HG03469 (cell line): ENCODE measurements around the gene PRKG1.
"Not testable (repeated sequence)": the region's sequence is repeated elsewhere in the genome, so short reads cannot be mapped to it uniquely, and the experiment has no call there.

Experiments
- ATAC-seq: cut with Tn5 transposase; IDR thresholded peaks from one replicate; pipeline ENCODE4 v1.9.1; 2021; ENCODE audit warnings: mild to moderate bottlenecking, moderate library complexity, moderate number of reproducible peaks; ENCODE audit not compliant: unreplicated experiment

The PRKG1 gene

GRCh38 chr10:52213321-52213752 lies 1139.0 kb downstream of the PRKG1 start:
- ATAC-seq = no peak

DNA sequence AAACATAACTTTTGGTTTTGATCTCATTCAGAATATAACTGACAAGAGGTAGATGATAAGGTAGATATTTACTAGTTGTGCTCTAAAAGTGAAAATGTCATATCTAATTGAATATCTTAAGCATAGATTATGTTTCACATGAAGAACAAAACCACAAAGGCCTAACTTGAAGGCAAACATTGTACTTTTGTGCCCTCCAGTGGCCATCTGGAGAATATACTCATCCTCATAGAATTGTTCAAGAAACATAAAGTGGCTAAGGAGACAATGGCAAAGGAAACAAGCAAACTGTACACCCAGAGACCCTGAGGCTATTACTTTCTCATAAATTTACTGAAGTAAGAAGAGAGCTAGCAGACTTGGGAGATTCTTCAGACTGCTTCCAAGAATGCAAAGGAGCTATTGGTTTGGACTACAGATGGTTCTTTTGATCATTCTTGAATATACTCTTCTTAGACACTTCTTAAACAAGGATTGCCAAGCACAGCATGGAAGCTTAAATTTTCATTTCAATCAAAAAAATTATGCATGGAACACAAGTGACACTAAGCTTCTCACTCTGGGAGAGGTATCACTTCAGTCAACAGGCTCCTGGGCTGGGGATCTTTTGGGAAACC lies 1141.6 kb downstream of the PRKG1 start:
- ATAC-seq = peak; percentile 59

DNA sequence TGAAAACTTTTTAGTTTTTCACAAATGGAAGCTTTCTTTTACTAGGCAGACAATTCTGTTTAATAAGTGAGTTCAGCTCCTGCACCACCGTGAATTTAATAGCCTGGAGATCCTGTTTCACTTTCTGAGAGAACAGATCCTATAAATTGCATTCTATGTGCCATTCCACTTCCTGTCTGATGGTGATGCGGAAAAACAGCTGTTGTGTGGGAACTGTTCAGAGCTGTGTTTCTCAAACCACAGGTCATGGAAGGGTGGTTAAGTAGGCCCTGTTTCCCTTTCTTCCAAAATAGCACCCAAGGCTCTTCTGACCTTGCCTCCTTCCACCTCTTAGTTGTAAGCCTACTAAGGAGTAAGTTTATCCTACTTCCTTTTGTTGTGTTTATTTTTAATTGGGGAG lies 1142.6 kb downstream of the PRKG1 start:
- peak; percentile 80 for ATAC-seq

- ATAC-seq = no peak
These were observed 1143.2 kb downstream of the PRKG1 start for GRCh38 chr10:52217531-52217930.

DNA sequence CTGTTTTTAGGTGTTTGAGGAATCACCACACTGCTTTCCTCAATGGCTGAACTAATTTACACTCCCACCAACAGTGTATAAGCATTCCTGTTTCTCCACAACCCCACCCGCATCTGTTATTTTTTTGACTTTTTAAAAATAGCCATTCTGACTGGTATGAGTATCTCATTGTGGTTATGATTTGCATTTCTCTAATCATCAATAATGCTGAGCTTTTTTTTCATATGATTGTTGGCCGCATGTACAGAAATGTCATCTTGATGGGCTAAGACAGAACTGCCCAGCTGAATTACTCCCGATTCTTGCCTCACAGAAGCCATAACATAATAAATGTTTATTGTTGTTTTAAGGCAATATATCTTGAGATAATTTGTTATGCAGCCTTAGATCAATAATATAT lies 1146.7 kb downstream of the PRKG1 start:
- no peak for ATAC-seq

GRCh38 chr10:52221923-52222322 lies 1147.6 kb downstream of the PRKG1 start:
- no peak for ATAC-seq

DNA sequence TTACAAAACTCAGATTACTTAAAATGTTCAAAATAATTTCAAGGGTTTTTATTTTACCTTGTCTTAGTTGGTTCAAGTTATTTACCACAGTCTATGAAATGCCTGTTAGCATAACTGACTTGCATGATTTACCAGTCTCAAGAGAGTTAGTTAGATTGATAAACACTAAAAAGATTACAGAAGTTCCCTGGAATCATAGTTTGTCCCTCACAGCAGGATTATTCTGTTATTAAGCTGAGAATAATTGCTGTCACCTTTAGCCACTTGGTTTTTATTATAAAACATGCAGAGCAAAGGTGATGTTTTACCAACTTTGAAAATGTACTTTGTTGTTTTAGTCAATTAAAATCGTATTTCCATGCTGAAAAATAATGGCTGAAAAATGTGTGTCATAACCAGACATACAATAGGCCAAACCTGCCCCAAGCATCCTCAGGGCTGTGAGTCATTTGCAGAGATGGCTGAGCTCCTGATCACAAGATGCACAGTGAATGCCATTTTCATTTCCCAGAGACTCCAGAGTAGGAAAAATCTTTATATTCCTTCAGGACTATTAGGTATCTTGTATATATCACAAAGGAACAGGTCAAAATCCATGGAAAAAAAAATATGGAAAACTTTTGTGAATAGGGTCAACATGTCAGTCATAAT lies 1152.0 kb downstream of the PRKG1 start:
- ATAC-seq = no peak

DNA sequence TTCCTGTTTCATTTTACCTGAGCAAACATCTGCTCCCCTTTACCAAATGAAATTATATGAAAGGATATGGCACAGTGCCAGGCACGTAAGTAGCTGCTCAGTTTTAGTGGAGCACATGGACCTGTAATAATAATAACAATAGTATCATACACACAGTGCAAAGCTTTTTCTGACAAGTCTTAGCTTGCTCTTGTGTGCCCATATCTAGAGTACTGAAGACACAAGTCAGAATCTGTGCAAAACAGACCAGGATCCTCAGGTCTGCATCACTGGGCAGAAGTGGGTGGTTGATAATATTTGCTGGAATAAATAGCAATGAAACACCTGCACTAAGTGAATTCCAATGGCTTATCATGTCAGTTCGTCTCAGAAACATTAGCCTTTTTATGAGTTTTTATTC lies 1154.3 kb downstream of the PRKG1 start:
- ATAC-seq = no peak

DNA sequence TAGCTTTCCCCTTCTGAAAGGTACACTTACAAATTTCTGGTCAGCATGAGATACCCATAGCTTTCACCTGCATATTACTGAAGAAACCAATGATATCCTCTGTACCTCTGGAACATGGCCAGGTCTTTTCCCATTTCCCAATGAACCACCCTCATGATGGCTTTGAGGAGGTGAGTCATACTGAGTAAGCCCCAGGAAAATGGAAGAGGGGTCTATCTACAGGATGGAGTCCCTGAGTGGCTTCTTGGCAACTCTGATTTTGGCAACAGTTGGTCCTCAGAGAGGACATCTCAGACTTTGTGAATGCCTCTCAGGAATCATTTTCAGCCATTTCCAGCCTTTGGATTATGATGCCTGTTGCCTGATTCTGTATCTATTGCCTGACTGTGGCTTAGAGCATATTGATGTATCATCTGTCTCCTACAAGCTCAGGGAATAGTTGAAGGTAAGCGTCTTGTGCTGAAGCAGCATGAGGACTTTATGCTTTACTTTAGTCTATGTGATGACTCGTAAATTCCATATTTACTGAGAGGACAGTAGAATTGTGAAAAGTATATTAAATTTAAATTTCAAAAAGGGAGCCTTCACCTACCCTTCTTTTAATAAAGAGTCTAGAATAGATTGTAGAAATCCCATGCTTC lies 1155.1 kb downstream of the PRKG1 start:
- ATAC-seq = no peak

- peak; percentile 99 for ATAC-seq
These were observed 1158.5 kb downstream of the PRKG1 start for GRCh38 chr10:52232561-52233350.

GRCh38 chr10:52233351-52233991 lies 1159.2 kb downstream of the PRKG1 start:
- not testable (repeated sequence) for ATAC-seq

DNA sequence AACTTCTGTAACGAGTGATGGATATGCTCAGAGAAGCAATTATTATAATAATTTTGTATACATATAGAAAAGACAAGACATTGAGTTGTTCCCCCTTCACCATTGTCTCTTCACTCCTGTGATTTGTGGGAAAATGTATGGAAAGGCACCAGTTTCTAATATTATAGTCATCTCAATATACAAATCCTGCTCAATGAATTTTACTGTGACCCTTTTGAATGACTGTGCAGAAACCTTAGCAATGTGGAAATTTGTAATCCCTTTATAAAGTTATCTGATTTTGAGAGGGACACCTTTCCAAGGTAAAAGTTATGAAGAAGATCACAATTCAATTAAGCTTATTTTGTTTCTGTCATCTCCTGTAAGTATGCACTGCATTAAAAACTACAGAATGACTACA lies 1165.5 kb downstream of the PRKG1 start:
- no peak for ATAC-seq

GRCh38 chr10:52245547-52245946 lies 1171.3 kb downstream of the PRKG1 start:
- no peak for ATAC-seq

- ATAC-seq = not testable (repeated sequence)
These were observed 1173.6 kb downstream of the PRKG1 start for GRCh38 chr10:52247929-52248328.

GRCh38 chr10:52248697-52249306 lies 1174.5 kb downstream of the PRKG1 start:
- no peak for ATAC-seq

DNA sequence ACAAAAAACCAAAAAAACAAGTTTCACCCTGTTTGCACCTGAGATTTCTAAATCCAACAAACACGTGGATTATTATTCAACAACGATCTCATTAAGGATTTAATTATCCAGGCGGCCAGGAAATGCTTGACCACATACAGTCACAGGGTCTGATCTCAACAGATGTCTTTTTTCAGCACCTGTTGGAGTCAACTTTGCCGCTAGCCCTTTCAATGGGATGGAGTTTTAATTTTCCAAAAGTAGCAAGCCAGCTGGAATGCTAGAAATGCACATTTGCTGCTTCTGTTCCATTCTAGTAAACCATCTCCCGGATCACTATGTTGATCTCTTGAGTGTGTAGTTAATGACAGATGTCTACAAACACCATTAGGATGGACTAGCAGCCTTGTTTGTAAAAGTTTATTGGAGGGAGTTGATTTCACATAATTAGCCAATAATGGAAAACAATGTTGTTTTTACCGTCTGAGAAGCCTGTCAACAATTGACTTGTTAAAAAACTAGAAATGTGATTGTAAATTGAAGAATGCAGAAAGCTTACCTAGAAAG lies 1175.6 kb downstream of the PRKG1 start:
- ATAC-seq = no peak

- no peak for ATAC-seq
These were observed 1176.2 kb downstream of the PRKG1 start for GRCh38 chr10:52250510-52250909.

DNA sequence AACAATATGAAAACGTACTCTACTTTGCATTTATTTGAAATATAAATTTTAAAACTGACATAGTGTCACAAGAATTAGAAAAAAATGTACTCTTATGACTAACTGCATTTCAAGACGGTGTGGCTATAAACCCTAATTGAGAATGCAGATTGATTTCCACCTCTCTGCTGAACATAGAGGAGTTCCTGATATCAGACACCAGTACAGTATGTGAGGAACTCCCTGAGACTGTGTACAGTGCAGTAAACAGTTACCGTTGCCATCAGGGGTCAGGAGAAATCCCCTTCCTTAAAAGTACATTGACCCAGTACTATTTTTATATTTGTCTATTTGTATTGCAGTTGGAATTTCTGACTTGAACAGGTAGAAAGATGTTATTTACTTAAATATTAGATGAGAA lies 1178.0 kb downstream of the PRKG1 start:
- ATAC-seq = no peak

DNA sequence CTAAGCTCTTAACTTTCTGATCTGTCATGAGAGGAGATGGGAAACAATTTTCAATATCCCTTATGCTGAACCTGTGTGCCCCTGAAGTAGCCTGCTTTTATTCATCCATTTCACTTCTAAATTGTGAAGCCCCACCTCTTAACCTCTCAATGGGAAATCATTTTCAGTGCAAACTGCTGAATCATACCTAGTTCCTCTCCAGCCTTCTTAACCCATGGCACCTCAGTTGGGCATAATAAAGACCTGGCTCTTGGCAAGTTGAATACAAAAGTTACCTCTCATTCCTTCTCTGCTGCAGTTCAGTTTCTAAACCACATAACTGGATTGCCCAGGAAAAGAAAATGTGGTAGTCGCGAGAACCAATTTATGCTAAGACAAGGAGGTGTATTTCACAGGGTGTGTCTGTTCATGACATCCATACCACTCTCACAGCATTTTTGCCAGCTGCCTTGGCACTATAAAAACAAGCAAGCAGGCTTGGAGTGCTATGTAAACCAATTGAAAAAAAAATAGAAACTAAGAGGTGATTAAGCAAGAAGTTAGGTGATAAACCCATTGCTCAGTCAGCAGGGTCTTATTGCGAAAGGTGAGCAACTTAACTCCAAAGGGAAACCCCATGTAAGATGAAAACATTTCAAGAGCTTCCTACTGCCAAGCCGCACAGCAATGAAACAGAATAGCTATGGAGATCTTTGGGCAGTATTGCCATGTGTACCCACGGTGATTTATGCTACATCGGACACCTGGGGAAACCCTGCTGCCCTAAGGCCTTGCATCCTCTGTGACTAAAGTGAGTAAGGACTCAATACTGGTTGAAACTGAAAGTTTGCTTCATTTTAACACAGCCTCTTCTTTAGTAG lies 1182.8 kb downstream of the PRKG1 start:
- peak; percentile 99 for ATAC-seq
